Panc1 (cell line): ENCODE data around the gene ZNF469. TPM values are rescaled to one million over a fixed set of nuclear protein-coding genes. Genes with fewer than 3 reads are reported as not detected.

Experiments used
- ATAC-seq: fragments of 200-7000 bp; cut with Tn5 transposase; 2 replicates; pipeline ENCODE4 v1.9.1; 2020; ENCODE audit warnings: mild to moderate bottlenecking, moderate library complexity
- BruUV-seq: library from RNA; stranded (reverse); fragments of 400-500 nt; replicated peaks from 2 replicates; lab custom pipeline; 2021; lab: Mats Ljungman, UMichigan
- CTCF ChIA-PET: fragments of 300-600 bp; sonication (Branson Sonifier 250); formaldehyde crosslinking; loops from one replicate; lab custom pipeline; 2022; ENCODE audit warnings: antibody characterized with exemption; lab: Charles Lee
- POLR2A ChIA-PET: fragments of 300-600 bp; sonication (Branson Sonifier 250); formaldehyde crosslinking; loops from one replicate; lab custom pipeline; 2022; ENCODE audit warnings: antibody characterized with exemption; lab: Charles Lee
- DNase-seq: peaks from one replicate; pipeline ENCODE4 v3.0.0-alpha.2; 2010; ENCODE audit warnings: low read depth, low spot score
- H3K27ac ChIP-seq: 2 replicates; pipeline ENCODE4 v1.5.1; 2011; ENCODE audit warnings: mild to moderate bottlenecking, low read length, inconsistent platforms
- H3K27me3 ChIP-seq: fragments of 200-500 bp; sonication (Bioruptor generic); 2 replicates; pipeline ENCODE4 v1.6.0; 2014; ENCODE audit warnings: low read length, inconsistent platforms; ENCODE audit not compliant: control insufficient read depth, insufficient read depth
- H3K36me3 ChIP-seq: fragments of 200-500 bp; sonication (Bioruptor generic); 2 replicates; pipeline ENCODE4 v1.5.1; 2014; ENCODE audit warnings: inconsistent platforms, mild to moderate bottlenecking, low read length, moderate library complexity; ENCODE audit not compliant: control insufficient read depth, insufficient read depth
- H3K4me1 ChIP-seq: 2 replicates; pipeline ENCODE4 v1.5.1; 2011; ENCODE audit warnings: inconsistent platforms, mild to moderate bottlenecking, low read length, moderate library complexity; ENCODE audit not compliant: control insufficient read depth, insufficient read depth
- H3K4me3 ChIP-seq, 2 experiments: 2 replicates each; pipeline ENCODE4 v1.5.1; 2011 to 2012; ENCODE audit warnings: low read depth in 2 of 2, low read length in 2 of 2, mild to moderate bottlenecking in 2 of 2, inconsistent platforms in 1 of 2, moderate library complexity in 1 of 2
- H3K9me3 ChIP-seq: fragments of 200-500 bp; sonication (Bioruptor generic); 2 replicates; pipeline ENCODE4 v1.5.1; 2014; ENCODE audit warnings: low read depth, mild to moderate bottlenecking, inconsistent platforms, low read length, moderate library complexity; ENCODE audit not compliant: control insufficient read depth, insufficient read depth
- CTCF ChIP-seq: fragments of 450-650 bp; IDR thresholded peaks from 2 replicates; pipeline ENCODE4 v1.5.1; 2017; ENCODE audit warnings: mild to moderate bottlenecking
- POLR2AphosphoS5 ChIP-seq: IDR thresholded peaks from 2 replicates; pipeline ENCODE4 v1.6.1; 2012; ENCODE audit warnings: mild to moderate bottlenecking, low read depth, low read length, moderate library complexity
- REST ChIP-seq, 2 experiments: IDR thresholded peaks; 2 replicates each; pipeline ENCODE4 v1.6.1; 2011 to 2012; ENCODE audit warnings: low read depth in 2 of 2, control low read depth in 1 of 2, low read length in 1 of 2, mild to moderate bottlenecking in 1 of 2, moderate library complexity in 1 of 2; ENCODE audit not compliant: insufficient read depth in 1 of 2
- SIN3A ChIP-seq: IDR thresholded peaks from 2 replicates; pipeline ENCODE4 v1.6.1; 2012; ENCODE audit warnings: low read depth, mild to moderate bottlenecking, low read length, moderate library complexity, borderline replicate concordance; ENCODE audit not compliant: insufficient read depth
- TCF7L2 ChIP-seq: IDR thresholded peaks from 2 replicates; pipeline ENCODE4 v1.6.1; 2011; ENCODE audit warnings: mild to moderate bottlenecking, low read depth, low read length, inconsistent platforms
- in situ Hi-C: cut with HindIII; loops from 2 replicates; pipeline ENCODE4 v1.10.0; 2016; ENCODE audit warnings: low sequenced_read_pairs, low pct_unique_long_range_greater_than_20kb
- intact Hi-C: fragments of 100-400 bp; cut with micrococcal nuclease; formaldehyde crosslinking; loops from one replicate; pipeline ENCODE4 v1.10.0; 2022; ENCODE audit not compliant: unreplicated experiment
- total RNA-seq: library from RNA; stranded (reverse); gene quantifications from one replicate; pipeline ENCODE4 v1.2.1, GENCODE V29; 2021; ENCODE audit not compliant: unreplicated experiment

The ZNF469 gene
- total RNA-seq, 1 experiment from 2014 or later = 1.3 TPM

GRCh38 chr16:88338896-88339295, 43.9 kb upstream of the ZNF469 start:
- no peak overlapping the region for H3K27ac ChIP-seq
- intact Hi-C loops = no loop called here
- no TSS peak for BruUV-seq

GRCh38 chr16:88339930-88340754, 42.6 kb upstream of the ZNF469 start:
- no peak for TF ChIP-seq REST (IDR thresholded peaks at IDR 0.05; ENCODE audit: insufficient read depth in 1 of 2, low read depth in 2 of 2, low read length in 1 of 2)
- TF ChIP-seq SIN3A = no peak
- no peak for TF ChIP-seq TCF7L2
- TF ChIP-seq POLR2AphosphoS5 = no peak
- TF ChIP-seq CTCF = no peak
- intact Hi-C loops = no loop called here
- peak; percentile 31; the same call in 1 of the 2 replicates for ATAC-seq

More at GRCh38 chr16:88338896-88339295, 43.9 kb upstream of the ZNF469 start:
- no peaks in the 10 kb centered on the region for H3K36me3 ChIP-seq
- CTCF ChIA-PET = no interaction called here
- ATAC-seq (no peak), DNase-seq (no peak)
- no peaks in the 10 kb centered on the region for H3K9me3 ChIP-seq
- no peak overlapping the region for H3K4me3 ChIP-seq
- in situ Hi-C loops = no loop called here
- no peaks in the 10 kb centered on the region for H3K4me1 ChIP-seq
- TF ChIP-seq TCF7L2 (no peak), REST (IDR thresholded peaks at IDR 0.05; ENCODE audit: insufficient read depth in 1 of 2, low read depth in 2 of 2, low read length in 1 of 2) (no peak), CTCF (no peak), POLR2AphosphoS5 (no peak), SIN3A (no peak)
- H3K27me3 ChIP-seq = no peaks in the 10 kb centered on the region
- POLR2A ChIA-PET = no interaction called here

More at GRCh38 chr16:88339930-88340754, 42.6 kb upstream of the ZNF469 start:
- Histone ChIP-seq H3K9me3 (no peaks in the 10 kb centered on the region), H3K27ac (no peak overlapping the region), H3K4me1 (no peaks in the 10 kb centered on the region), H3K36me3 (no peaks in the 10 kb centered on the region), H3K4me3 (no peak overlapping the region), H3K27me3 (no peaks in the 10 kb centered on the region)
- no TSS peak for BruUV-seq
- no peak for DNase-seq
- in situ Hi-C loops = no loop called here
- ChIA-PET CTCF (no interaction called here), POLR2A (no interaction called here)
